A673 (cell line): ENCODE results near the gene AIFM3.

Source experiments
- CTCF ChIP-seq: fragments of 300-800, 200-600 bp; sonication (generic); conservative IDR thresholded peaks from 2 replicates; pipeline ENCODE4 v1.5.1; 2017; ENCODE audit warnings: low read depth, mild to moderate bottlenecking, antibody characterized with exemption, low read length, moderate library complexity, mixed read lengths
- EZH2 ChIP-seq: fragments of 200-600 bp; sonication (generic); IDR thresholded peaks from 2 replicates; pipeline ENCODE4 v1.6.1; 2017; ENCODE audit warnings: borderline replicate concordance, low read depth, mild to moderate bottlenecking, mixed read lengths, antibody characterized with exemption, low read length; ENCODE audit not compliant: poor library complexity, severe bottlenecking

- TF ChIP-seq EZH2 (no peak), CTCF (no peak)
These were observed 20.3 kb downstream of the AIFM3 start for GRCh38 chr22:20987375-20987774.
